HTERT RPE-1 (cell line): Measurements from ENCODE around the gene IL9.
"Not testable (repeated sequence)": the region's sequence is repeated elsewhere in the genome, so short reads cannot be mapped to it uniquely, and the experiment has no call there.

Experiments used
- in situ Hi-C: fragments of 300-500 bp; cut with MboI; formaldehyde crosslinking; loops from 4 replicates; pipeline ENCODE4 v1.14.3; 2020; ENCODE audit warnings: low sequenced_read_pairs

The IL9 gene

DNA sequence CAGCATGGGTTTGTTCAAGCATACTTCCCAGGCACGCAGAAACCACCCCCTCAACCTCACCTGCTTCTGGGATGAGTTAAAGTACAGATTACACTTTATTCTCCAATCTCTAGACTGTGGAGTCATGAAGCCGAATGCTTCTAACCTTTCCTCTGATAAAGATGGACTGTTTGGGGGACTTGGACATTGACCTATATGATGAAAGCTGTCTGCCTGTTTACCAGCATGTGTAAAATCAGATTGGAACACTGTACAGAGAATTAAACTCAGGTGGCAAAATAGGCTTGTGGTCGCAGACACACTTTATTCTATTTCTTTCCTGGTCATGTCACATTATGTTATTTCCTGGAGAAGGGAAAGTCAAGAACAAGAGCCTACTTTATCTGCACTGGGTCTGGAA lies 25.7 kb downstream of the IL9 start:
- in situ Hi-C loops: no loop called here

DNA sequence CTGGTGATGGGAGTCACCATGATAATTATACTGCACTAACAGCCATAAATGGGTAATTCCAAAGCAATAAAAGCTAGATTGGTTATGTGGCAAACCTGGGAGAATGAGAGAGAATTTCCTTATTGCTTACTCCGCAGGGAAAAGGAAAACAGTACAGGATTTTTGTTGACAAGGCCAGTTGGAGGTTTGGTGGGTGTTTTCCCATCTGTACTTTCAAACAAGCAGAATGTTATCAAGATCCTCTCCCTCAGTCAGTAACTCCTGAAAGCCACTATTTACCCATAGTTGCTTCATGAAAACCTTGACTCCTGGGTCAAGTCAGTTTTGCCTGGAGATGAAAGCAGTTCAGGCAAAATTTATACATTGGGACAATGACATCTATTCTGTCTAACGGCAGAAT lies 26.4 kb downstream of the IL9 start:
- in situ Hi-C loops: no loop called here

DNA sequence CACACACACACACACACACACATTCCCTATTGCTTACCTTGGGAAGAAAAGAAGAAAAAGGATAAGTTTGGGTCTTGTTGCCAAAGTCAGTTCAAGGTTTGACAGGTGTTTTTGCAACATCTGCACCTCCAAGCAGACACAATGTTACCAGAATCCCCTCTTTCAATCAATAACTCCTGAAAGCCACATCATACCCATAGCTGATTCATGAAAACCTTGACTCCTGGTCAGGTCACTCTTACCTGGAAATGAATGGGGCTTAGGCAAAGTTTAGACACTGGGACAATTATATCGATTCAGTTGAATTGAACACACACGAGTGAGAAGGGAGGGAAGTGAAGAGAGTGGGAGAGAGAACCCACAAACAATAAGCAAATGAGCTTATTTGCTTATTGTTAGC lies 27.0 kb downstream of the IL9 start:
- in situ Hi-C loops: no loop called here

DNA sequence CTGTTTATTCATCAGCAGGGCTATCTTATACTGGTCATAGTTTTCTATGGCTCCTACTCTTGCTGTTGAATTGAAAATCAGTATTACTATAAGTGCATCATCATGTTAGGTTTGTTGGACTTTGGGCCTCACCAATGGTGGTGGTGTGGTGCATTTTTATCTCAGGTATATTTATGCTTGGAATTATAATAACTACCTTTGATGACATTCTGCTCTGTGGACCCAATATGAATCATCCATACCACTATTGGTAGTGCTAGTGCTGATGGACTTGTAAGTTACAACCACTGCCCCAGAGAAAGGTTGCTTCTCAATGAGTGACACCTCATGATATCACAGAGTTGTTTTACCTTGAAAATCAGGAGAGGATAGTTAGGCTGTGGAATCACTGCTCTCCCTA lies 28.0 kb downstream of the IL9 start:
- in situ Hi-C loops: no loop called here

DNA sequence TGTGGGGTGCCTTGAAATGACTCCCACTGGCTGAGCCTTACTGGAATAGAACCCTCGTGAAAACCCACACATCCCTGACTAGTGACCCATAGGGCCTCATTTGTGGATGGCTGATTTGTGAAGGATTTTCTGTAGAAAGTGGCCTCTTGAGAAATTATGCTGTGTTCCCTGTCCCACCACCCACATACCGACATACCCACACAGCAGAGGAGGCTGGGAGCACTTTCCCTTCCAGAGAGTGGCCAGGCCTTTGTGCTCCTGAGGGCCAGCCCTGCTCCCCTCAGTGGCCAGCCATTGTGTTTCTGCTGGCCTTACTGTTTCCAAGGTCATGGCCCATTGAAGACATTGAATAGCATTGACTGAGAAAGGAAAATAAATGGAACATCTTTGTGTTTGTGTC lies 29.6 kb downstream of the IL9 start:
- in situ Hi-C loops: no loop called here

DNA sequence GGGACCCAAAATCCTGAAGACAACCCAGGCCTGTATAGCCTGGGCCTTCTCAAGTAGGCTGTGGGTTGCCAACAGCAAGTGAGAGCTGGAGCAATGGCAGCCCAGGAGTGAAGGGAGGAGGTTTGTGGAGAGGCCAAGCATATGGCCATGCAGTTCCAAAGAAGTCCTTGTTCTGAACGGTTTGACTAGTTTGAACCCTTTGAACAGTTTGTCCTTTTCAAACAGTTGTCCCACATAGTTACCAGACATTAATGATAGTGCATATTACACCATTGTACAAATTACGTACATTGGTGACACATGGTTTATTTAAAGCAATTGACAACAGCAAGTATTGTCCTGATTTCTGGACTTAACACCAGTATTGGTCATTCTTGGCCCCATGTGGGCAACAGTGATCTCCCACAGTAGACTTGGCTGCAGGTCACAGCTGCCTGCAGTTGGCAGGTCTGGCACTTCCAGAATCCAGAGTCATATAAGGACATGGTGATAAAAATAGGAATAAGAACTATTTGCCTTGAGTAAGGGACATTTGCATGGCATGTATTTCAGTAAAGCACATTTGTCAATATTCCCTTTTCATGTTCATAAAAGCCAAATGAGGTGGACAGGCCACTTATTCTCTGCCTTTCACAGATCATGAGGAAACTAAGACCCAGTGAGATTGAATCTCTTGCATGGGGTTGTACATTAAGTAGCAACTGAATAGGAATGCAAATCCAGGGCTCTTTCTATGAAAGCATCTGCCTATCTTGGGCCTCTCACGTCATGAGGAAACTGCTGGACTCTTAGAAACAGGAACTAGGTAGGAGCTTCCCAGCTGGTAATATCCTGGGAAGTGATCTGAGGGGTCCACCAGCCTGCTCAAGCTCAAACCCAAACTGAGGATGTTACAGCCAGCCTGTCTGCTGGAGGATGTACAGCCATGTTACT lies 30.9 kb downstream of the IL9 start:
- in situ Hi-C loops: no loop called here

DNA sequence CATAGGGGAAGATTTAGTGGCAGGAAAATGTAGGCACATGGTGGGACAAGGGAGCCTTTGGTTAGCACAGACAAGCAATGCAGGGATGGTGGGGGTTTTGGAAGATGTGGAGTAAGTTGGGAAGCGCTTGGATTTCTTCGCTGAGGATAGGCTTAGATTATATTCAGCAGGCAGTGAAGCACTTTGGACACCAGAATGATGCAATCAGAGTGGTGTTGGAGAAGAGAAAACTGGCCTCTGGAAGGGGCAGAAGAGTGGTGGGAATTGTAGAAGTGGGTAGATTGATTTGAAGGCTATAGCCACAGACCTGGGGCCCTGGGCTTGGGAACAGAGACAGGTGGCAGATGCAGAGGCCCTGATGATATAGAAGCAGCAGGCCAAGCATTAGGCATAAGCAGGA lies 32.9 kb downstream of the IL9 start:
- in situ Hi-C loops: no loop called here

DNA sequence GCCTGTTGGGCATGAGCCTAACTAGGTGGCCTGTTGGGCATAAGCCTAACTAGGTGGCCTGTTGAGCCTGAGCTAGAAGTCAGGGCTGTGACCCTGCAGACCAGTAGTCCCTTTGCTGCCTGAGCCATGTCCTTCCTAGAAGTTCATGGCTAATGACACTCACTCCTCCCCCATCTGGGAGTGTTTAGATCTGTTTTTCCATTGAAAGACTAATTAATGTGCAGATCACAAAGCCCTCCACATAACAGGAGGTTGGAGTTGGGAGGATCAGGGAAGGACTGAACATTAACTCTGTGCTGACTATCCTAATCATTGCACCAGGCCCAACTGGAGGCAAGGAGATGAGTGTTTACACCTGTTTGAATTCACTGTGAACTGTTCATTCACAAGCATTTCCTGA lies 33.6 kb downstream of the IL9 start:
- in situ Hi-C loops: no loop called here

DNA sequence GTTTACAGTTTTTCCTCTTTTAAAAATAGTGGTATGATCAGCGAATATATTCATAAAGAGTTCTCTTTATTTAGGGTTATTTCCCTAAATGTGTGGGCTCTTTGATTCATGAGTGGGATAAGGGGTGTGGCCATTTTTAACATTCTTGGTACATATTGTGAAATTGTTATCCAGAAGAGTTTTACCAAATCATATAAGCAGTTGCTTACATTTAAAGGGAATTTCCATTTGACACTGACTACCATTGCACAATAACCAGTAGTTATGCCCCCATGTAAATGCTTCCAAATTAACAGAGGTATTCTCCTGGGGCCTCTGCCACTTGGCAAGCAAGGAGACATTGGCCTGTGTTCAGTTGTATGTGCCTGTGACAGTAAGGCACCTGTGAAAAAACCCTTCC lies 34.0 kb downstream of the IL9 start:
- in situ Hi-C loops: no loop called here

DNA sequence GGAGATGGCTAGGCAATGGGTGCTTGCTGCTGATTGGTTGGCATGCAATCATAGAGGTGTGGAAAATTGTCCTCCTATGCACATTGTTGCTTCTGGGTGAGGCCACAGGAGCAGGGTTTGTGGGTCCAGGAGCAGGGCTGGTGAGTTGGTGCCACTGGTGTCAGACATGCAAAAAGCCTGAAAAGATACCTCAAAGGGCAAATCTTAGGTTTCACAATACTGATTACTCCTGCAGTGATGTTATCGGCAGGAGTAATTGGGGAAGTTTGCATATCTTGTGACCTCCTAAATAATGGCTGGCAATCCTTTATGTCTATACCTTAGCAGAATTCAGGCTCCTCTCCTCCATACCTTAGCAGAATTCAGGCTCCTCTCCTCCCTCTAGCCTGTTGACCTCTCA lies 36.0 kb downstream of the IL9 start:
- in situ Hi-C loops: no loop called here

DNA sequence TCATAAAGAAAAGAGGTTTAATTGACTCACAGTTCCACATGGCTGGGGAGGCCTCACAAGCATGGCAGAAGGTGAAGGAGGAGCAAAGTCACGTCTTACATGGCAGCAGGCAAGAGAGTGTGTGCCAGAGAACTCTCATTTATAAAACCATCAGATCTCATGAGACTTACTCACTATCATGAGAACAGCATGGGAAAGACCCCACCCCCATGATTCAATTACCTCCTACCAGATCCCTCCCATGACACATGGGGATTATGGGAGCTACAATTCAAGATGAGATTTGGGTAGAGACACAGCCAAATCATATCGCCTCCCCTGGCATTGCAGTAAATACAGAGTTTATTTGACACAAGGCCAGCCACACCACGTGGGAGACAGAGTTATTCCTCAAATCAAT lies 36.5 kb downstream of the IL9 start:
- in situ Hi-C loops: not testable (repeated sequence)

DNA sequence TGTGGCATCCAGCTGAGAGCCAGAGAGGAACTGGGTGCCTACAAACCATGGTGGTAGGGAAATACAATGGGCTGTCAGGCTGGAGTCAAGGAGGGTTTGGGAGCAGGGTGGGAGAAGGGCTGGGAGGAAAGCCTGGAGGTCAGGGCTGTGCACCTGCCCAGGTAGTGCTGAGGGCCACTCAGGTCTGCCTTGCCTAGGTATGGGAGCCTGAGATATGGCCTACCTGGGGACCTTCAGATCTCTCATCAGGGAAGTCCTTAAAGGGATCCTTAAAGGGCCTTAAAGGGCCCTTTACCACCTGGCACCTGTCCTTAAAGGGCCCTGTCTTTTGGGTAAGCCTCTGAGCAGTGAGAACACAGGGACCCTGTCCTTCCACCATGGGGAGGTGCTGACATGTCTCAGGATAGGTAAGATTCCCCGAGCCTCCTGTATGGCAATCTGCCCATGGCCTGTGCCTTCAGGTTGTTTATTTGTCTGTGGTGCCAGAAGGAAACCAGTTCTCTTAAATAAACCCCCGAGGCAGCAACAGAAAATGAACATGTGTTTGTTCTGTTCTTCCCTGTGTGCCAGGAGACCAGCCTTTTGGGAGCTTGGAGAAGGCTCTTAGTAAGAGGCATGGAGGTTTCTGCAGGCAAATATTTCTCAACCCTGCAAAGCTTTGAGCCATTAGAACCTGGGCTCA lies 37.9 kb downstream of the IL9 start:
- in situ Hi-C loops: no loop called here

DNA sequence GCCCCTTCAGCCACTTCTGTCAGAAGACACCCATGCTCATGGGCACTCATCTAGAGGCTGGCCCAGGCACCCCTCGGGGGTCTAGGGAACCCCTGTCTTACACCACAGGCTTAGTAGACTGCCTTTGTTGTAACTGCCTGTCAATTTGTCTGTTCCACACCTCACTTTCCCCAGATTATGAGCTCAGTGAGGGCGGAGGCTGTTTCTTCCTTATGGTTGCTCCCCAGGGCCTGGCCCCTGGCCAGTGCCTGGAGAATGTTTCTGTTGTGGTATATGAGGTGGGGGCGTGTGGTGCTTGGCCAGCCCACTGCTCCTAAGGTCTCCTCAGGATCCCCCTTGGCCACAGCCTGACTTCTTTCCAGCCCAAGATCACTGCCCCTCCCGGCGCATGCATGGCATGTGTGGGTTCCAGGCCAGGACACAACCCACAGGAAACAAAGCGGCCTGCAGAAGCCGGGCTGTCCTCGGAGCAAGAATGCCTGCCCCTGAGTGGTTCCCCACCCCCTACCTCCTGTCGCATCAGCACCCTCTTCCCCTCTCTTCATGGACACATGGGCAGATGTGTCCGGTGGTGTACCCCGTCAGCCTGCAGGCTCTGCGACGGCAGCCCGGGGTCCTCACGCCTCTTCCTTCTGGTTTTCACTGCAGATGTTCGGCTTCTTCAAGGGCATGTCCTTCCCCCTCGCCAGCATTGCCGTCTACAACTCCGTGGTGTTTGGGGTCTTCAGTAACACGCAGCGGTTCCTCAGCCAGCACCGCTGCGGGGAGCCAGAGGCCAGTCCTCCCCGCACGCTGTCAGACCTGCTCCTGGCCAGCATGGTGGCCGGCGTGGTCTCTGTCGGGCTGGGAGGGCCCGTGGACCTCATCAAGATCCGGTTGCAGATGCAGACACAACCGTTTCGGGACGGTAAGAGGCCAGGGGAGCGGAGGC lies 43.5 kb downstream of the IL9 start:
- in situ Hi-C loops: no loop called here

DNA sequence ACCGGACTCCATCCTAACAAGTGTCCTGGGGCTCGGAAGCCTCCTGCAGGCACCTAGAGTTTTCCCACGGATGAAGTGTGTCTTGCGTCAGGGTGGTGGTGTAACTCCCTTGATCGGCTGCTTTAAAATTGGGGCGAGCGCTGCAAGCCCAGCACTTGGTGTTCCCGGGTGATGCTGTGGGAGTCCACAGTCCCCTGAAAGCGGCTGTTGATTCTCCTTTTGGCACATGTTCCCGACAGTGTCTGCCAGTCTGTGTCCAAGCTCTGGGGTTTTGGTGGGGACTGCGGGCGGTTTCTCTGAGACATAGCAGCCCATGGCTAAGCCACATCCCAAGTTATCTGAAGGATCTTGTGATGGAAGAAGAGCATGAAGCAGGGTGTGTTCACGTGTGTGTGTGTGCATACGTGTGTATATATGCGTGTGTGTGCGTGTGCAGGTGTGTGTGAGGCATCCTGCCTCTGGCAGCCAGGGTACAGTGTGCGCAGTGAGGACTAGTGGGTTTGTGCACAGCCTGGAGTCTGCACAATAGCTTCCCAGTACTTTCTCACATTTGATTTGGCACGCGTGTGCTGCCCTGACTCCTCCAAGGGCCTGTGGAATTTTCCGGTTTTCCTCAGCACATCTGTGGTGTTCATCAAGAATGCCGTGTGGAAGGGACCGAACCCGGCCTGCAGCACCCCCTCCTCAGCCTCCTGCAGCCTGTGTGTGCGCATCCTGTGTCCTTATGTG lies 44.3 kb downstream of the IL9 start:
- in situ Hi-C loops: no loop called here

DNA sequence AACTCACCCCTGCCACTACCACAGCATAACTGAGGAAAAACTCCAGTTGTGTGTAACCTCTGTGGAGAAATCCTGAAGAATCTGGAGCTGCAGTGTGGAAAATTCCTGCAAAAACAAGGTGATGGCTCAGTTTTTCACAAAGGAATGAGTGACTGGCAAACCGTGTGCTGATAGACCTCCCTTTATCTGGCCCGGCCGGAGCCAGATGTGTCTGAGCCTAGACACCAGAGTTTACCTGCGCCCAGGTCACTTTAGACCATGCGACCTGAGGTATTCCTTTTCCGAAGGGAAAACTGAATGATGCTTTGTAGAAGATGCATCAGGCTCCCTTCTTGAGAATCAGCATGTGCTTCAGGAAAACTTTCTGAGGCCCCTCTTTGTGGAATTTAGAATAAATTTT lies 45.0 kb downstream of the IL9 start:
- in situ Hi-C loops: no loop called here

DNA sequence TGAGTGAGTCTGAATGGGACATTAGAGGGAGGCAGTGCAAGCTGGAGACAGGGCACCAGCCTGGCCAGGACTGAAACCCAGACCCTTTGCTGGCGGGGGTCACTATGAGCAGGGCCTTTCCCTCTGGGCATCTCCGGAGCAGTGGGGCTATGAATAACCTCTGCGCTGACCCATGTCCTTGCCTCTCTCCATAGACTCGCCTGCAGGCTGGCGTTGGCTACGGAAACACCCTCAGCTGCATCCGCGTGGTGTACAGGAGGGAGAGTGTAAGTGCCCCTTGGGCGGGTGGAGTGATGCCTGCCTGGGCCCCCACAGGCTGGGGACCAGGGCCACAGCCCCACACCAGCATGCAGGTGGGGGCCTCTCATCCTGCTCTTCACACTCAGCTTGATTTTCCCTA lies 45.4 kb downstream of the IL9 start:
- in situ Hi-C loops: no loop called here

DNA sequence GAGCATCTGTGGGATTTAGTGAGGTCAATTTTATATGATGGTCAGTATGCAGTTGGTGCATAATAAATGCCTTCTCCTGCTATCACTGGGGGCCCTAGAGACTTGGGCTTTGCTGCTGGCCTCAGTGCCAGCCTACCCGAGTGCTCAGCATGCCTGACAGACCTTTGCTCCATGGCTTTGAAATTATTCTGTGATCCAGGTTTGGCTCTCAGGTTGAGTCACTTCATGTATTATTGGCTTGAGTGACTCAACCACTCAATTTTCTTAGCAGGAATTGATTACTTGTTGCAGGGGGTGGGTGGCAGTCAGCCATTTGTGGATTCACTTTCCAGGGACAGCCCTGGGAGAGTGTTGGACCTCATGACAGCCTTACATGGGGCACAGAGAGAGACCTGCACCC lies 47.7 kb downstream of the IL9 start:
- in situ Hi-C loops: no loop called here

DNA sequence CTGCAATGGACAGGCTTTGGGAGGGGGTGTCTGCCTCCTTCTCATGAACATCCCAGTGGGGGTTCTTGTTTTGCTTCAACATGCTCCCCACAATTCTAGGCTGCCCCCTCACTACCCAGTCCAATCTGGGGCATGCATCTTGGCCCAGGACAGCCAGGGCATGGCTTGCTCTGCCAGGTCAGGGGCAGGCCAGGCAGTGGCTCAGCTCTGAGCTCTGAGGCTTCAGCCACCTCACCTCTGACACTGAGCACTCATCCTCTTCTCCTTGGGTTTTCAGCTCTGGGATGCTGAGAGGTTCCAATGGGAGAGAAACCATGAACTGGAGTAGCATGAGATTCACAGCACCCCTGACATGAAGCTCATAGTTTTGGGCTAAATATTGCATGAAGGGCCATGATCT lies 49.3 kb downstream of the IL9 start:
- in situ Hi-C loops: no loop called here

DNA sequence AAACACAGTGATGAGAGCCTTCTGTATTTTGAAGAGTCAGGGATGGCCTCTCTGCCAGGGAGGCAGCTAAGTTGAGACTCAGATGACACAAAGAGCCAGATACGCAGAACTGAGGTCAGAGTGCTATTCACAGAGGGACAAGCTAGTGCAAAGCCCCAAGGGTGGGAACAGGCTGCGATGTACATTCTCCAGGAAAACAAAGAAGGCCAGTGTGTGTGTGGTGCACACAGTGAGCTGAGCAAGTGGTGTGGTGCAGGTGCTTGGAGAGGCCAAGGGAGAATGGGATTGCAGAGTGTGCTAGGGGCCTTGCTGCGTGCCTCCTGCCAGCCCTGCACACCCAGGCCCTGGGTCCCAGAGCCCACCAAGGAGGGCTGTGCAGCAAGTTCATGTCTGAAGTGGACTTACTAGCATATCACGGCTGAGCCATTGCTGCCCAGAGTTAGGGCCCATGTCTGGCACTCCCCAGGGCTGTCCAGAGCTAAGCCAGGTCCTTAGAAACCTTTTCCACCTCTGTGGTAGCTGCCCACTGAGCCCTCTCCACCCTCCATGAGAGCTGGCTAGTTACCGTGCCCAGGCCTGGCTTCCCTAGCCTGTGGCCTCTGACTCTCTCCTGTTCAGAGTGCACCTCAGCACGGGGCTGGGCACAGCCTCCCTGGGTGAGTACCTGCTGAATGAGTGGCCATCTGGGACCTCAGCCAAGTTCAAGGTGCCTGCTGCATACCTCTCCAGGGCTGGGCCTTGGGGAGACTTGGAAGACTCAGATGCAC lies 51.9 kb downstream of the IL9 start:
- in situ Hi-C loops: no loop called here

DNA sequence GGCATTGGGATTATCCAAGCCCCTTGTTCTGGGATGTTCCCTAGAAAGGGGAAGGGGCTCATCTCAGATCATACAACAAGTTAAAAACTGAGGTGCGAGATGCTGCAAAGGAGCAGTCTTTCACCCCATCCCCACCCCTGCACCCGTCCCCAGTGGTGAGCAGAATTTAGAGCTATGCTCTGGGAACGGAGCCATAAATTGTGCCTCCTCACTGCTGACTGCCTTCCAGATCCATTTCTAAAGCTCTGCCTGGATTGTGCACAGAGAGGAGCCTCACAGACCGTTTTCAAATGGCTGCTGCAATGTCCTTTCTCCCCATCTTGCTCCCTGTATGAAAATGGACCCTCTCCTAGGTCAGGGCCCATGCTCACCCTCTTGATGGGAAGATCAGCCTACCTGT lies 52.9 kb downstream of the IL9 start:
- in situ Hi-C loops: no loop called here
